ENCODE data around the gene MACROD1.
A peak's percentile ranks its signal among the peaks of the same experiment; 100 is the strongest.

Gene MACROD1

GRCh38 chr11:64110465-64111375 is 55.2 kb downstream of the MACROD1 start:
- DNase-seq: no peak

GRCh38 chr11:64109332-64109731 is 56.6 kb downstream of the MACROD1 start:
- no peak for DNase-seq

- no peak for DNase-seq
Measured at GRCh38 chr11:64107303-64107702, 58.6 kb downstream of the MACROD1 start.

GRCh38 chr11:64104632-64105031 is 61.3 kb downstream of the MACROD1 start:
- no peak for DNase-seq

GRCh38 chr11:64103277-64103985 is 62.5 kb downstream of the MACROD1 start:
- no peak for DNase-seq

- no peak for DNase-seq
Measured at GRCh38 chr11:64102005-64102738, 63.7 kb downstream of the MACROD1 start.

DNA sequence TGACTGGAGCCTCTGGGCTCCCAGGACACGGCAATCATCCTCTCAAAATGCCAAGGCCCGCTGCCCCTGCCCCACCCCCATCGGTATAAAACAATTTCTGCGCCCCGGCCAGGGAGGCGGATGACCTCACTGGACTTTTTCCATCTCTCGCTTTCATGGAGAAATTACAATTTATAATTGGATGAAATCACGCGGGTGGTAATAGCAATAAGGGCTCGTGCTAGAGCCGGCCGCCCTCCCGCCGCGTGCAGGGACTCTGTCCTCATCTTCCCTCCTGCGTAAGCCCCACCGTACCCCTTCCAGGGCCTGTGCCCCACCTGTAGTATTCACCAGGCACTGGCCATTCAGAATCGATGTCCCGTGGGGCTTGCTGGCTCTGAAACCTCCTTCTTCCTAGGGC is 64.5 kb downstream of the MACROD1 start:
- DNase-seq: no peak

GRCh38 chr11:64100782-64101353 is 65.0 kb downstream of the MACROD1 start:
- DNase-seq: no peak

DNA sequence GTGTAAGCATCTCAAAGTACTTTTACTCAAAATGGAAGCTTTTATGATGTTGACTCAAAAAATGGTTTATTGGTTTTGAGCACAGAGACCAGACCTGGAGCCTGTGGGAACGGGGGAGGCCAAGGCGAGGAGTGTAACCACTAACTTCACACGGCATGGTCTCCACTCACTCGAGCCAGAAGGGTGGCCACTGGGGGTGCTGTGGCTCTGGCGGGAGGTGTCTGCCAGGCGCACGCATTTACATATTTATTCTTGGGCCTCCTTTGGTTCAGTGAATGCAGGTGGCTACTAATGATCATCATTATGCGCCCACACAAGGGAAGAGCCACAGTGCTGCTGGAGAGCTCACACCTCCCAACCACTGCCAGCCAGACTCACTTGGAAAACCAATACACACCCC is 65.6 kb downstream of the MACROD1 start:
- DNase-seq: no peak

- DNase-seq: no peak
Measured at GRCh38 chr11:64099436-64099835, 66.5 kb downstream of the MACROD1 start.

DNA sequence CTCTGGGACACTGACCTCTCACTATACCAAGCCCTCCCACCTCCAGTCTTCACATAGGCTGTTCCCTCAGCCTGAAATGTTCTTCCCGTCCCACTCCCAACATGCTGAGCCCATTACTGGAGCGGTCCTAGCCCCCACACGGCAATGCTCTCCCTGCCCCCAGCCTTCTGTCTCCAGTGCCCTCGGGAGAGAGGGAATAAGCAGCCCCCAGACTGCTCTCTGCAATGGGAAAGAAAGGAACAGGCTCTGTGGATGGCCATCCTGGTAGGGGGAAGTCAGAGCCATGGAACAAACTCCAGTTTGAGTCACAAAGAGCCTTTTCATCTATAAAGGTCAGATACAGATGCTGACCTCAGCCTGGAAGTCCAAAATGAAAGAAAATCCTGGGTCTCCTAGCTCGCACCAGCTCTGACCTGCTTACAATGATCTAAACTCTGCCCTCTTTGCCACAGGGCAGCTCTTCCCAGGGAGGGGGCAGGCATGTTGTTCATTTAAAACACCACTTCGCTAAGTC is 67.5 kb downstream of the MACROD1 start:
- no peak for DNase-seq

DNA sequence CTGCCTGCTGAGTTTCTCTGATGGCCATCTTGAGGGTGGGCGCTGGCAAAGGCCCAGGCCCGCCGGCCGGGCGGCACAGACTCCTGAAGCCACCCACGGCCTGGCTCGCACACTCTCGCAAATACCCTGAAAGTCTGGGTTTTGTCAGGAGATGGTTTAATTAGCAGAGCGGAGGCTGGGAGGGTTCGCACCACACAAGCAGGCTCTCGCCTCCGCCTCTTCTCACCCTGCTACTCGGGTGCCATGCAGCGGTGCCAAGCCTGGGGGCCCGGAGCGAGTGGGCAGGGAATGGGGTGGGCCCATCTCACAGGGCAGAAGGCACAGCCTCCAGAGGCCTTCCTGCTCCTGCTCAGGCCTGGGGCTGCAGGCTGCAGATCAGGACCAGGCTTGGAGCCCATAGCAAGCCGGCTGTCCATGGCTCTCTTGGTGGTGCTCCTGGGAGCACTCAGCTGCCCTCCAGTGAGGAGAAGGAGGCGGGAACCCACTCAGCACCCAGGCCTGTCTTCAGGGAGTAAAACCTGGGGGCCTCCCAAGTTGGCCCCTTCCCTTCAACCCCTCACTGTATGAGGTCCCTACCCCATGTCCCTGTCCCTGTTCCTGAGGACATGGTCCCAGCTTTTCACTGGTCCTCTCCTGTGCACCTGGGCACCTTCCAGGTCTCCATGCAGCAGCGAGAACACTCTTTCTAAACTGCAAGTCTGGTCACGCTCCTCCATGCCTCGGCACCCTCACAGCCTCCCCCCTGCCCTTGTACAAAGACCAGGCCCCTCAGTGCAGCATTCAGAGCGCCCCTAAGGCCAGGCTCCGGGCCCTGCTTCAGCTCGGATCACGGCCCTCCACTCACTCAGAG is 68.2 kb downstream of the MACROD1 start:
- DNase-seq: no peak

- no peak for DNase-seq
Measured at GRCh38 chr11:64096835-64097234, 69.1 kb downstream of the MACROD1 start.

GRCh38 chr11:64095949-64096348 is 70.0 kb downstream of the MACROD1 start:
- DNase-seq: no peak

DNA sequence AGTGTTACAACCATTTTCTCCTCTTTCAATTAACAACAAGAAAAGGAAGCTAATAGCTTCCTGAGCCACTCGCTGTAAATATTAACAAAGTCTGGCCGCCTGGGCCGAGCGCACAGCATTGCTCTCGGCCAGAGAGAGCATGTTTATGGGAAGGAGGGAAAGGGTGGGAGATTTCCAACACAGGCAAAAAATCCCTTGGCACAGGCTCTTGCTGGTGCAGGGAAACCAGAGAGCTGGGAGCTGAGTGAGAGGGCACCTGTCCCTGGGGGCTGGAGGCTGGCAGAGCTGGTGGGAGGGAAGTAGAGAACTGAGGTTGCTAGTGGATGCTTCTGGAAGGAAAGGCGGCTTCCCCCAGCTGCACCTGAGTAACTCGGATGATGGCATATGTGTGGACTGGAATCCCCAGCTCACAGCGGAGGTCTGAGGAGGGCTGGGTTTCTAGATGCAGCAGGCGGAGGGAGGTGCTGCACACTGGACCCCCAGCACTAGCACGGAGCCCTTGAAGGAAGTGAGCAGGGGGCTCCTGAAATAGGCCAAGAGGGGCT is 70.6 kb downstream of the MACROD1 start:
- no peak for DNase-seq

- peak; percentile 2 for DNase-seq
Measured at GRCh38 chr11:64094463-64095260, 71.3 kb downstream of the MACROD1 start.

DNA sequence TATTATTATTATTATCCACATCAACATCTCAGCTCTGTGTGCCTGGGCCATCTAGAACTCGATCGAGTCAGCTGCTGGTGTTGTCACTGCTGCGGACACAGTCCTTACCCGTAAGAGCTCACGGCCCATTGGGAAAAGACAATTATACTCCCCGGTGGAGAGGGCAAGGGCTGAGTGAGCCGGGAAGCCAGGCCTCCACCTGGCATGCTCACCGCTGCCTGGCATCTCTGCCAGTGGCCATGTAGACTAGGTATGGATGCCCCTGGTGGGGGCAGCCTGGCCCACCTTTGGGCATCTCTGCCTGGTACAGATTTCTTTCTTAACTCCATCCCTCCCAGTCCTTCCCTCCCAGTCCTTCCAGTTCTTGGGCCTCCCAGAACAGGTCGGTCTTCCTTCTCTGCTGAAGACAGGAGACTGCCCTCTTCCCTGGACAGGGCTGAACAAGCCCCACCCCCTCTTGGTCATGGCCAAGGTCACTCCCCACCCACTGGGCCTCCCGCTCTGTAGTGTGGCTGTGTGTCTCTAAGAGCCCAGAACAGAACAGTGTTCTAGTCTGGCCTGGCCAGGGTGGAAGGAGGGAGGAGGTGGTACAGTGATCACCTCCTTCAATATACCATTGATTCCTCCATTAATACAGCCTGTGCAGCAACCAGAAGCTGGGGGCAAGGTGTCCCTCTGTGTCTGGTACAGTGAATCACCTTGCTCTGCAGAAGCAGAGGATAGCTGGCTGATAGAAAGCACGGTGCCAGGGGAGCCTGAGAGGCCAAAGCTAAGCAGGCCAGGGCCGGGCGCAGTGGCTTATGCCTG is 72.5 kb downstream of the MACROD1 start:
- no peak for DNase-seq

DNA sequence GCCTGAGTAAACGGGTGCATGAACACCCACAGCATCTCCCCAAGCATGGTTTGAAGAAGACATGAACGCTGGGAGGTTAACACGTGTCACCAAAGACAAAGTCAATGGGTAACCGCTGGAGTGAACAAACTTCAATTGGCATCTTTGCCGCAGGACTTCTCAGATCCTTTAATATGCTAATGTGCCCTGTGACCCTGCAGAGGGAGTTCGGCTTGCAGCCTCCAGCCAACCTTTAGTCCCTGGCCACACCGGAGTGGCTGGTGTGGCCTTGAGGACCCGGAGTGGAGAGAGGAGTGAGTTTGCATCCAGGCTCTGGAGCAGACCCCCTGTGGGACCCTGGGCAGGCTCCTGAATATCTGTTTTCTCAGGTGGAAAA is 73.2 kb downstream of the MACROD1 start:
- no peak for DNase-seq

DNA sequence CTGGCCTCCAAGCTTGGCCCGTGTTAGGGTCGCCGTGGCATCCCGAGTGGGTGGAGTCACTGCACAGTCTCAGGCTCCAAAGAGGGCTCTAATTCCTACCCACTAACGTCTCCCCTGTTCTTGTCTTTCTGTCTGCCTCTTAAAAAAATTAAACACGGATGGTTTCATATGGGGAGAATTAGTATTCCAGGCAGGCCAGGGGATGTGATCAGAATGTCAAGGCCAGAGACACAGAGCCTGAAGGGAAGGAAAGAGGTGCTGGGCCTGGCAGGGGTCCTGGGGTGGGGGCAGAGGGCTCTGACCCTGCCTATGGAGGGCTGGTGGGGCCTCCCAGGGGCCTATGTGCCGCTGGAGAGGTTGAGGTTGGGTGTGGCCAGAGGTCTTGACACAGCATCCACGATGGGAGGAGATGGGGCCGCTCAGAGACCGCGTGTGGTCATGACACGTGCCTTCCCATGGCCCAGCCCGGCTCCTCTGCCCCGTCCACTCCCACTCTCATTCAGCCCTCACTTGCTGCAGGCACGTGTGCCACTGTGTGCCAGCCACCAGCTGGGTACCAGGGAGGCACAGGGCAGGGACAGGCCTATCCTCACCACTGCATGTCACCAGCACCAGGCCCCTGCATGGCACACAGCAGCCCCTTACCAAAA is 73.7 kb downstream of the MACROD1 start:
- DNase-seq: no peak
